Astrocyte (in vitro differentiated cells and primary cell): ENCODE results near the gene FGFBP1.

Source experiments
- CTCF ChIP-seq: IDR thresholded peaks from 2 replicates; pipeline ENCODE4 v1.5.1; 2011; ENCODE audit warnings: low read depth, mild to moderate bottlenecking, inconsistent platforms, low read length, moderate library complexity; ENCODE audit not compliant: insufficient read depth
- EZH2 ChIP-seq: IDR thresholded peaks from 2 replicates; pipeline ENCODE4 v1.6.1; 2012; ENCODE audit warnings: mild to moderate bottlenecking, low read length, inconsistent platforms; ENCODE audit not compliant: insufficient read depth

- TF ChIP-seq CTCF, result no peak
- no peak for TF ChIP-seq EZH2
Measured at GRCh38 chr4:15906020-15906443, 32.5 kb downstream of the FGFBP1 start.
